GM23338 (cell line): ENCODE measurements around the gene STAB2. TPM values are rescaled to one million over a fixed set of nuclear protein-coding genes. Genes with fewer than 3 reads are reported as not detected.

Source experiments
- ATAC-seq: fragments of 200-7000 bp; cut with Tn5 transposase; 3 replicates; pipeline ENCODE4 v1.9.1; 2020
- DNase-seq: peaks from one replicate; pipeline ENCODE4 v3.0.0-alpha.2; 2015; ENCODE audit warnings: low spot score
- H2AFZ ChIP-seq: fragments of 200-600 bp; sonication (generic); 2 replicates; pipeline ENCODE4 v1.8.0; 2016; ENCODE audit warnings: antibody characterized with exemption, mild to moderate bottlenecking, moderate library complexity
- H3F3A ChIP-seq: fragments of 200-600 bp; sonication (generic); replicated peaks from 2 replicates; pipeline ENCODE4 v1.8.0; 2017; ENCODE audit warnings: antibody characterized with exemption, mixed run types, low read depth
- H3K27ac ChIP-seq: fragments of 200-600 bp; sonication (generic); 2 replicates; pipeline ENCODE4 v1.6.1; 2016; ENCODE audit warnings: low read depth
- H3K27me3 ChIP-seq: fragments of 200-600 bp; sonication (generic); 2 replicates; pipeline ENCODE4 v1.8.0; 2016; ENCODE audit warnings: mild to moderate bottlenecking, mixed run types, moderate library complexity; ENCODE audit not compliant: insufficient read depth
- H3K36me3 ChIP-seq: fragments of 200-600 bp; sonication (generic); 2 replicates; pipeline ENCODE4 v1.8.0; 2016; ENCODE audit warnings: mild to moderate bottlenecking; ENCODE audit not compliant: insufficient read depth
- H3K4me1 ChIP-seq: fragments of 200-600 bp; sonication (generic); 2 replicates; pipeline ENCODE4 v1.8.0; 2016; ENCODE audit warnings: mild to moderate bottlenecking, moderate library complexity; ENCODE audit not compliant: insufficient read depth
- H3K4me2 ChIP-seq: fragments of 200-600 bp; sonication (generic); 2 replicates; pipeline ENCODE4 v1.7.1; 2017; ENCODE audit warnings: mixed run types
- H3K4me3 ChIP-seq: fragments of 200-600 bp; sonication (generic); 2 replicates; pipeline ENCODE4 v1.6.1; 2016; ENCODE audit warnings: mixed run types
- H3K79me2 ChIP-seq: fragments of 200-600 bp; sonication (generic); replicated peaks from 2 replicates; pipeline ENCODE4 v1.8.0; 2017; ENCODE audit warnings: mild to moderate bottlenecking; ENCODE audit not compliant: insufficient read depth
- H3K9me2 ChIP-seq: fragments of 200-600 bp; sonication (generic); 2 replicates; pipeline ENCODE4 v1.8.0; 2017; ENCODE audit not compliant: insufficient read depth
- H4K20me1 ChIP-seq: fragments of 200-600 bp; sonication (generic); replicated peaks from 2 replicates; pipeline ENCODE4 v1.8.0; 2017; ENCODE audit warnings: mild to moderate bottlenecking; ENCODE audit not compliant: insufficient read depth
- H3K27ac Mint-ChIP-seq: 2 replicates; pipeline ENCODE4 v1.8.0; 2020; ENCODE audit warnings: inconsistent platforms, mild to moderate bottlenecking, moderate library complexity, mixed read lengths
- H3K27me3 Mint-ChIP-seq: 3 replicates; pipeline ENCODE4 v1.8.0; 2022; ENCODE audit warnings: low read depth, mild to moderate bottlenecking, moderate library complexity, mixed read lengths, inconsistent platforms; ENCODE audit not compliant: insufficient read depth, poor library complexity
- H3K36me3 Mint-ChIP-seq: 3 replicates; pipeline ENCODE4 v1.8.0; 2021; ENCODE audit warnings: low read depth, mild to moderate bottlenecking, inconsistent platforms, moderate library complexity, mixed read lengths
- H3K4me1 Mint-ChIP-seq: 3 replicates; pipeline ENCODE4 v1.8.0; 2020; ENCODE audit warnings: mild to moderate bottlenecking, inconsistent platforms, mixed read lengths
- H3K4me3 Mint-ChIP-seq: 3 replicates; pipeline ENCODE4 v1.8.0; 2021; ENCODE audit warnings: moderate library complexity, mild to moderate bottlenecking, inconsistent platforms, mixed read lengths
- H3K9me3 Mint-ChIP-seq: 3 replicates; pipeline ENCODE4 v1.8.0; 2020; ENCODE audit warnings: moderate library complexity, mild to moderate bottlenecking, inconsistent platforms, mixed read lengths
- CREB1 ChIP-seq: fragments of 250-450 bp; sonication (Bioruptor Pico); IDR thresholded peaks from 2 replicates; pipeline ENCODE4 v1.5.0; 2020; ENCODE audit warnings: low read depth, mild to moderate bottlenecking, moderate library complexity
- EZH2 ChIP-seq: fragments of 200-600 bp; sonication (generic); IDR thresholded peaks from one replicate; pipeline ENCODE4 v1.8.0; 2017; ENCODE audit warnings: antibody characterized with exemption, mild to moderate bottlenecking, low read depth; ENCODE audit not compliant: unreplicated experiment
- EZH2phosphoT487 ChIP-seq: fragments of 200-600 bp; sonication (generic); IDR thresholded peaks from one replicate; pipeline ENCODE4 v1.8.1; 2018; ENCODE audit warnings: antibody characterized with exemption; ENCODE audit not compliant: unreplicated experiment
- JUNB ChIP-seq: IDR thresholded peaks from one replicate; pipeline ENCODE4 v1.6.1; 2016; ENCODE audit warnings: antibody characterized with exemption; ENCODE audit not compliant: unreplicated experiment
- NANOG ChIP-seq: IDR thresholded peaks from 2 replicates; pipeline ENCODE4 v1.6.1; 2016; ENCODE audit warnings: antibody characterized with exemption, borderline replicate concordance
- POLR2AphosphoS5 ChIP-seq: IDR thresholded peaks from 2 replicates; pipeline ENCODE4 v1.6.1; 2016; ENCODE audit warnings: antibody characterized with exemption, low read depth
- STAT1 ChIP-seq: IDR thresholded peaks from one replicate; pipeline ENCODE4 v1.6.1; 2016; ENCODE audit warnings: antibody characterized with exemption; ENCODE audit not compliant: unreplicated experiment
- ZNF114 ChIP-seq: fragments of 250-450 bp; sonication (Bioruptor Pico); IDR thresholded peaks from 2 replicates; pipeline ENCODE4 v1.5.0; 2020; ENCODE audit warnings: mild to moderate bottlenecking, moderate library complexity
- ZNF331 ChIP-seq: fragments of 250-450 bp; sonication (Bioruptor Pico); IDR thresholded peaks from 2 replicates; pipeline ENCODE4 v1.5.0; 2020; ENCODE audit warnings: low read depth, mild to moderate bottlenecking, moderate library complexity
- polyA plus RNA-seq: library from polyadenylated mRNA; unstranded; fragments of >200 nt; fragmentation: Nextera tagmentation; extraction: Ambion mirVana; gene quantifications from 2 replicates; pipeline ENCODE4 v1.2.1, GENCODE V29; 2016
- total RNA-seq: library from RNA; depleted of rRNA; stranded (reverse); fragments of >200 nt; shearing (Covaris generic); gene quantifications from 2 replicates; pipeline ENCODE4 v1.2.3, GENCODE V29; 2014
- TF ChIP-seq, protein P1 (sequence below): fragments of 250-450 bp; sonication (Bioruptor Pico); IDR thresholded peaks from 2 replicates; pipeline ENCODE4 v1.5.0; 2020; ENCODE audit warnings: mild to moderate bottlenecking, moderate library complexity
- TF ChIP-seq, protein P2 (sequence below), 2 experiments: fragments of 200-600 bp in 1 of 2; sonication (generic) in 1 of 2; conservative IDR thresholded peaks; 2 replicates each; pipeline versions ENCODE4 v1.5.1 to v1.6.1; 2016 to 2017; ENCODE audit warnings: antibody characterized with exemption in 2 of 2, low read depth in 2 of 2, mild to moderate bottlenecking in 2 of 2, moderate library complexity in 1 of 2
- TF ChIP-seq, protein P3 (sequence below): IDR thresholded peaks from 2 replicates; pipeline ENCODE4 v1.6.1; 2016; ENCODE audit warnings: antibody characterized with exemption
- TF ChIP-seq, protein P4 (sequence below): IDR thresholded peaks from one replicate; pipeline ENCODE4 v1.6.1; 2018; ENCODE audit warnings: antibody characterized with exemption; ENCODE audit not compliant: unreplicated experiment

The STAB2 gene
- total and polyA plus RNA-seq, 2 experiments from 2014 or later, result 0.14 TPM; not detected in 1

DNA sequence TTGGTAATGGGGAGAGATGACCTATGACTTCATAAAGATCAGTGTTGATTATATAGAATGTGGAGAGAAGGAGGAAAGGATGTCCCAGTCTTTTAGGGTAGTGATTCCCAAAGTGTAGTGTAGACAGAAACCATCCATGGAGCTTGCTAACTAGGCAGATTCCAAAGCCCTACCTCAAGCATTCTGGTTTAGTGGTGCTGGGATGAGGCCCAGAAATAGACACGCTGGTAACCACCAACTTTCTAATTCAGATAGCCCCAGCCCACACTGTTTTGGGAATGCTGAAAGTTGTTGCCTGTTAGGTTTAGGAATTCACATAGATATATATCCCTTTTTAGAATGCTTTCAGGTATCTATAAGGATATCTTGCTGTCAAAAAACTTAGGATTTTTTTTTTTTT is 69.2 kb downstream of the STAB2 start:
- 0 out of 2 replicates have a peak, but pooled peaks cover 12% of the 10 kb centered on the region for H3K9me2 ChIP-seq
- H3K4me1 Mint-ChIP-seq, result peaks cover 12% of the 10 kb centered on the region; the same call in 2 of the 3 replicates
- H4K20me1 ChIP-seq, result no peaks in the 10 kb centered on the region
- H3K36me3 Mint-ChIP-seq, result no peaks in the 10 kb centered on the region
- H3K9me3 Mint-ChIP-seq, result no peaks in the 10 kb centered on the region
- H3K27me3 Mint-ChIP-seq, result no peaks in the 10 kb centered on the region
- no peak overlapping the region for H2AFZ ChIP-seq
- H3K4me2 ChIP-seq, result no peak overlapping the region
- DNase-seq (no peak), ATAC-seq (no peak)
- no peaks in the 10 kb centered on the region for H3K79me2 ChIP-seq
- H3K4me3 Mint-ChIP-seq, result no peak overlapping the region
- H3K4me1 ChIP-seq, result peaks cover 5% of the 10 kb centered on the region; the same call in 1 of the 2 replicates
- no peaks in the 10 kb centered on the region for H3F3A ChIP-seq
- no peaks in the 10 kb centered on the region for H3K27me3 ChIP-seq
- no peak overlapping the region for H3K4me3 ChIP-seq
- no peak overlapping the region for H3K27ac ChIP-seq
- H3K36me3 ChIP-seq, result no peaks in the 10 kb centered on the region
- no peak overlapping the region for H3K27ac Mint-ChIP-seq
- TF ChIP-seq, protein P1, sequence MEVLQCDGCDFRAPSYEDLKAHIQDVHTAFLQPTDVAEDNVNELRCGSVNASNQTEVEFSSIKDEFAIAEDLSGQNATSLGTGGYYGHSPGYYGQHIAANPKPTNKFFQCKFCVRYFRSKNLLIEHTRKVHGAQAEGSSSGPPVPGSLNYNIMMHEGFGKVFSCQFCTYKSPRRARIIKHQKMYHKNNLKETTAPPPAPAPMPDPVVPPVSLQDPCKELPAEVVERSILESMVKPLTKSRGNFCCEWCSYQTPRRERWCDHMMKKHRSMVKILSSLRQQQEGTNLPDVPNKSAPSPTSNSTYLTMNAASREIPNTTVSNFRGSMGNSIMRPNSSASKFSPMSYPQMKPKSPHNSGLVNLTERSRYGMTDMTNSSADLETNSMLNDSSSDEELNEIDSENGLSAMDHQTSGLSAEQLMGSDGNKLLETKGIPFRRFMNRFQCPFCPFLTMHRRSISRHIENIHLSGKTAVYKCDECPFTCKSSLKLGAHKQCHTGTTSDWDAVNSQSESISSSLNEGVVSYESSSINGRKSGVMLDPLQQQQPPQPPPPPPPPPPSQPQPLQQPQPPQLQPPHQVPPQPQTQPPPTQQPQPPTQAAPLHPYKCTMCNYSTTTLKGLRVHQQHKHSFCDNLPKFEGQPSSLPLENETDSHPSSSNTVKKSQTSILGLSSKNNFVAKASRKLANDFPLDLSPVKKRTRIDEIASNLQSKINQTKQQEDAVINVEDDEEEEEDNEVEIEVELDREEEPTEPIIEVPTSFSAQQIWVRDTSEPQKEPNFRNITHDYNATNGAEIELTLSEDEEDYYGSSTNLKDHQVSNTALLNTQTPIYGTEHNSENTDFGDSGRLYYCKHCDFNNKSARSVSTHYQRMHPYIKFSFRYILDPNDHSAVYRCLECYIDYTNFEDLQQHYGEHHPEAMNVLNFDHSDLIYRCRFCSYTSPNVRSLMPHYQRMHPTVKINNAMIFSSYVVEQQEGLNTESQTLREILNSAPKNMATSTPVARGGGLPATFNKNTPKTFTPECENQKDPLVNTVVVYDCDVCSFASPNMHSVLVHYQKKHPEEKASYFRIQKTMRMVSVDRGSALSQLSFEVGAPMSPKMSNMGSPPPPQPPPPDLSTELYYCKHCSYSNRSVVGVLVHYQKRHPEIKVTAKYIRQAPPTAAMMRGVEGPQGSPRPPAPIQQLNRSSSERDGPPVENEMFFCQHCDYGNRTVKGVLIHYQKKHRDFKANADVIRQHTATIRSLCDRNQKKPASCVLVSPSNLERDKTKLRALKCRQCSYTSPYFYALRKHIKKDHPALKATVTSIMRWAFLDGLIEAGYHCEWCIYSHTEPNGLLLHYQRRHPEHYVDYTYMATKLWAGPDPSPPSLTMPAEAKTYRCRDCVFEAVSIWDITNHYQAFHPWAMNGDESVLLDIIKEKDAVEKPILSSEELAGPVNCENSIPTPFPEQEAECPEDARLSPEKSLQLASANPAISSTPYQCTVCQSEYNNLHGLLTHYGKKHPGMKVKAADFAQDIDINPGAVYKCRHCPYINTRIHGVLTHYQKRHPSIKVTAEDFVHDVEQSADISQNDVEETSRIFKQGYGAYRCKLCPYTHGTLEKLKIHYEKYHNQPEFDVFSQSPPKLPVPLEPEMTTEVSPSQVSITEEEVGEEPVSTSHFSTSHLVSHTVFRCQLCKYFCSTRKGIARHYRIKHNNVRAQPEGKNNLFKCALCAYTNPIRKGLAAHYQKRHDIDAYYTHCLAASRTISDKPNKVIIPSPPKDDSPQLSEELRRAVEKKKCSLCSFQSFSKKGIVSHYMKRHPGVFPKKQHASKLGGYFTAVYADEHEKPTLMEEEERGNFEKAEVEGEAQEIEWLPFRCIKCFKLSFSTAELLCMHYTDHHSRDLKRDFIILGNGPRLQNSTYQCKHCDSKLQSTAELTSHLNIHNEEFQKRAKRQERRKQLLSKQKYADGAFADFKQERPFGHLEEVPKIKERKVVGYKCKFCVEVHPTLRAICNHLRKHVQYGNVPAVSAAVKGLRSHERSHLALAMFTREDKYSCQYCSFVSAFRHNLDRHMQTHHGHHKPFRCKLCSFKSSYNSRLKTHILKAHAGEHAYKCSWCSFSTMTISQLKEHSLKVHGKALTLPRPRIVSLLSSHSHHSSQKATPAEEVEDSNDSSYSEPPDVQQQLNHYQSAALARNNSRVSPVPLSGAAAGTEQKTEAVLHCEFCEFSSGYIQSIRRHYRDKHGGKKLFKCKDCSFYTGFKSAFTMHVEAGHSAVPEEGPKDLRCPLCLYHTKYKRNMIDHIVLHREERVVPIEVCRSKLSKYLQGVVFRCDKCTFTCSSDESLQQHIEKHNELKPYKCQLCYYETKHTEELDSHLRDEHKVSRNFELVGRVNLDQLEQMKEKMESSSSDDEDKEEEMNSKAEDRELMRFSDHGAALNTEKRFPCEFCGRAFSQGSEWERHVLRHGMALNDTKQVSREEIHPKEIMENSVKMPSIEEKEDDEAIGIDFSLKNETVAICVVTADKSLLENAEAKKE (CRISPR knock-in tag), result no peak
- TF ChIP-seq ZNF331 (no peak), EZH2phosphoT487 (no peak), POLR2AphosphoS5 (no peak), STAT1 (no peak), ZNF114 (CRISPR knock-in tag) (no peak), CREB1 (CRISPR knock-in tag) (no peak), NANOG (no peak), JUNB (no peak), EZH2 (no peak)
- TF ChIP-seq, protein P2, sequence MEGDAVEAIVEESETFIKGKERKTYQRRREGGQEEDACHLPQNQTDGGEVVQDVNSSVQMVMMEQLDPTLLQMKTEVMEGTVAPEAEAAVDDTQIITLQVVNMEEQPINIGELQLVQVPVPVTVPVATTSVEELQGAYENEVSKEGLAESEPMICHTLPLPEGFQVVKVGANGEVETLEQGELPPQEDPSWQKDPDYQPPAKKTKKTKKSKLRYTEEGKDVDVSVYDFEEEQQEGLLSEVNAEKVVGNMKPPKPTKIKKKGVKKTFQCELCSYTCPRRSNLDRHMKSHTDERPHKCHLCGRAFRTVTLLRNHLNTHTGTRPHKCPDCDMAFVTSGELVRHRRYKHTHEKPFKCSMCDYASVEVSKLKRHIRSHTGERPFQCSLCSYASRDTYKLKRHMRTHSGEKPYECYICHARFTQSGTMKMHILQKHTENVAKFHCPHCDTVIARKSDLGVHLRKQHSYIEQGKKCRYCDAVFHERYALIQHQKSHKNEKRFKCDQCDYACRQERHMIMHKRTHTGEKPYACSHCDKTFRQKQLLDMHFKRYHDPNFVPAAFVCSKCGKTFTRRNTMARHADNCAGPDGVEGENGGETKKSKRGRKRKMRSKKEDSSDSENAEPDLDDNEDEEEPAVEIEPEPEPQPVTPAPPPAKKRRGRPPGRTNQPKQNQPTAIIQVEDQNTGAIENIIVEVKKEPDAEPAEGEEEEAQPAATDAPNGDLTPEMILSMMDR (conservative IDR thresholded peaks at IDR 0.05; ENCODE audit: low read depth in 2 of 2), result no peak
- TF ChIP-seq, protein P3, sequence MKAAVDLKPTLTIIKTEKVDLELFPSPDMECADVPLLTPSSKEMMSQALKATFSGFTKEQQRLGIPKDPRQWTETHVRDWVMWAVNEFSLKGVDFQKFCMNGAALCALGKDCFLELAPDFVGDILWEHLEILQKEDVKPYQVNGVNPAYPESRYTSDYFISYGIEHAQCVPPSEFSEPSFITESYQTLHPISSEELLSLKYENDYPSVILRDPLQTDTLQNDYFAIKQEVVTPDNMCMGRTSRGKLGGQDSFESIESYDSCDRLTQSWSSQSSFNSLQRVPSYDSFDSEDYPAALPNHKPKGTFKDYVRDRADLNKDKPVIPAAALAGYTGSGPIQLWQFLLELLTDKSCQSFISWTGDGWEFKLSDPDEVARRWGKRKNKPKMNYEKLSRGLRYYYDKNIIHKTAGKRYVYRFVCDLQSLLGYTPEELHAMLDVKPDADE, result no peak
- TF ChIP-seq, protein P4, sequence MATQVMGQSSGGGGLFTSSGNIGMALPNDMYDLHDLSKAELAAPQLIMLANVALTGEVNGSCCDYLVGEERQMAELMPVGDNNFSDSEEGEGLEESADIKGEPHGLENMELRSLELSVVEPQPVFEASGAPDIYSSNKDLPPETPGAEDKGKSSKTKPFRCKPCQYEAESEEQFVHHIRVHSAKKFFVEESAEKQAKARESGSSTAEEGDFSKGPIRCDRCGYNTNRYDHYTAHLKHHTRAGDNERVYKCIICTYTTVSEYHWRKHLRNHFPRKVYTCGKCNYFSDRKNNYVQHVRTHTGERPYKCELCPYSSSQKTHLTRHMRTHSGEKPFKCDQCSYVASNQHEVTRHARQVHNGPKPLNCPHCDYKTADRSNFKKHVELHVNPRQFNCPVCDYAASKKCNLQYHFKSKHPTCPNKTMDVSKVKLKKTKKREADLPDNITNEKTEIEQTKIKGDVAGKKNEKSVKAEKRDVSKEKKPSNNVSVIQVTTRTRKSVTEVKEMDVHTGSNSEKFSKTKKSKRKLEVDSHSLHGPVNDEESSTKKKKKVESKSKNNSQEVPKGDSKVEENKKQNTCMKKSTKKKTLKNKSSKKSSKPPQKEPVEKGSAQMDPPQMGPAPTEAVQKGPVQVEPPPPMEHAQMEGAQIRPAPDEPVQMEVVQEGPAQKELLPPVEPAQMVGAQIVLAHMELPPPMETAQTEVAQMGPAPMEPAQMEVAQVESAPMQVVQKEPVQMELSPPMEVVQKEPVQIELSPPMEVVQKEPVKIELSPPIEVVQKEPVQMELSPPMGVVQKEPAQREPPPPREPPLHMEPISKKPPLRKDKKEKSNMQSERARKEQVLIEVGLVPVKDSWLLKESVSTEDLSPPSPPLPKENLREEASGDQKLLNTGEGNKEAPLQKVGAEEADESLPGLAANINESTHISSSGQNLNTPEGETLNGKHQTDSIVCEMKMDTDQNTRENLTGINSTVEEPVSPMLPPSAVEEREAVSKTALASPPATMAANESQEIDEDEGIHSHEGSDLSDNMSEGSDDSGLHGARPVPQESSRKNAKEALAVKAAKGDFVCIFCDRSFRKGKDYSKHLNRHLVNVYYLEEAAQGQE, result no peak
